OCI-LY3 (cell line): Measurements from ENCODE around the gene HINT3.

Source experiments
- H2AFZ ChIP-seq: fragments of 200-600, 300-600 bp; shearing (Covaris generic); 2 replicates; pipeline ENCODE4 v1.6.0; 2014; ENCODE audit warnings: antibody characterized with exemption, low read depth, low read length
- H3K27ac ChIP-seq: fragments of 200-600, 300-600 bp; sonication (generic); 2 replicates; pipeline ENCODE4 v1.5.1; 2014; ENCODE audit warnings: mild to moderate bottlenecking, low read length, moderate library complexity, mixed read lengths
- H3K27me3 ChIP-seq: fragments of 200-600, 300-600 bp; sonication (generic); 2 replicates; pipeline ENCODE4 v1.6.1; 2014; ENCODE audit warnings: low read depth, low read length, mixed read lengths
- H3K36me3 ChIP-seq: fragments of 200-600, 300-600 bp; sonication (generic); replicated peaks from 2 replicates; pipeline ENCODE3; 2014; ENCODE audit warnings: low read depth, low read length, mixed read lengths
- H3K4me1 ChIP-seq: fragments of 300-600, 200-600 bp; sonication (generic); 2 replicates; pipeline ENCODE4 v1.6.1; 2014; ENCODE audit warnings: low read length, mixed read lengths
- H3K4me2 ChIP-seq: fragments of 200-600, 300-600 bp; sonication (generic); 2 replicates; pipeline ENCODE4 v1.6.1; 2014; ENCODE audit warnings: low read length, mixed read lengths
- H3K4me3 ChIP-seq: fragments of 300-600, 200-600 bp; sonication (generic); 2 replicates; pipeline ENCODE4 v1.5.1; 2014; ENCODE audit warnings: antibody characterized with exemption, mild to moderate bottlenecking, low read length, moderate library complexity
- H3K79me2 ChIP-seq: fragments of 300-600, 200-600 bp; shearing (Covaris generic); 2 replicates; pipeline ENCODE4 v1.6.1; 2014; ENCODE audit warnings: mild to moderate bottlenecking, low read length, mixed read lengths
- H3K9ac ChIP-seq: fragments of 300-600, 200-600 bp; shearing (Covaris generic); 2 replicates; pipeline ENCODE4 v1.6.0; 2014; ENCODE audit warnings: mild to moderate bottlenecking, low read length, moderate library complexity
- H3K9me3 ChIP-seq: fragments of 200-600, 300-600 bp; shearing (Covaris generic); 2 replicates; pipeline ENCODE4 v1.6.1; 2014; ENCODE audit warnings: low read length, mixed read lengths; ENCODE audit not compliant: insufficient read depth
- H4K20me1 ChIP-seq: fragments of 200-600, 300-600 bp; sonication (generic); 2 replicates; pipeline ENCODE4 v1.6.1; 2016; ENCODE audit warnings: low read length, mixed read lengths; ENCODE audit not compliant: insufficient read depth
- EZH2phosphoT487 ChIP-seq: fragments of 200-600 bp; shearing (Covaris generic); IDR thresholded peaks from 2 replicates; pipeline ENCODE4 v1.6.1; 2018; ENCODE audit warnings: antibody characterized with exemption, mixed run types, low read depth
- TF ChIP-seq, protein P1 (sequence below): fragments of 200-600, 300-600 bp; sonication (generic); IDR thresholded peaks from 2 replicates; pipeline ENCODE4 v1.5.1; 2014; ENCODE audit warnings: antibody characterized with exemption, low read length, low read depth

Gene HINT3

DNA sequence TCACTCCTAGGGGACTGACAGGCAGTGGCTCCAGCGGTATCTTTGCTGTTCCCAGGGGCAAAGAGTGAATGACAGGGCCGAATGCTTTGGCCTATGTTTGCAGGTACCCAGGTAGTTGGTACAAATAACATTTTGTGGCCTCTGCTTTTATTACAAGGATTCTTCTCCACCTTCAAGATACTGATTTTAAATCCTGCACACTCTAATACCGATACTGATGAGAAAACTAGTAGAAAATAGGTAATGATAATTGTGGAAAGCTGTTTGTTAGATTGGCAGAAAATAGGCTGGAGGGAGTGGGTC is 772 bp downstream of the HINT3 start:
- H3K4me1 ChIP-seq: peaks cover 23% of the 10 kb centered on the region
- no peak overlapping the region for H3K27ac ChIP-seq
- H3K27me3 ChIP-seq: no peaks in the 10 kb centered on the region

GRCh38 chr6:125957845-125958244 is 1.3 kb downstream of the HINT3 start:
- Histone ChIP-seq H3K9me3 (no peaks in the 10 kb centered on the region), H3K27me3 (no peaks in the 10 kb centered on the region), H3K4me2 (peak overlapping the region; percentile 96), H4K20me1 (no peaks in the 10 kb centered on the region), H3K4me3 (peak overlapping the region; percentile 93), H3K36me3 (no peaks in the 10 kb centered on the region), H2AFZ (no peak overlapping the region), H3K79me2 (peaks cover 21% of the 10 kb centered on the region), H3K27ac (no peak overlapping the region), H3K9ac (peak overlapping the region; percentile 85; the same call in 1 of the 2 replicates), H3K4me1 (peaks cover 23% of the 10 kb centered on the region)
- TF ChIP-seq, protein P1, sequence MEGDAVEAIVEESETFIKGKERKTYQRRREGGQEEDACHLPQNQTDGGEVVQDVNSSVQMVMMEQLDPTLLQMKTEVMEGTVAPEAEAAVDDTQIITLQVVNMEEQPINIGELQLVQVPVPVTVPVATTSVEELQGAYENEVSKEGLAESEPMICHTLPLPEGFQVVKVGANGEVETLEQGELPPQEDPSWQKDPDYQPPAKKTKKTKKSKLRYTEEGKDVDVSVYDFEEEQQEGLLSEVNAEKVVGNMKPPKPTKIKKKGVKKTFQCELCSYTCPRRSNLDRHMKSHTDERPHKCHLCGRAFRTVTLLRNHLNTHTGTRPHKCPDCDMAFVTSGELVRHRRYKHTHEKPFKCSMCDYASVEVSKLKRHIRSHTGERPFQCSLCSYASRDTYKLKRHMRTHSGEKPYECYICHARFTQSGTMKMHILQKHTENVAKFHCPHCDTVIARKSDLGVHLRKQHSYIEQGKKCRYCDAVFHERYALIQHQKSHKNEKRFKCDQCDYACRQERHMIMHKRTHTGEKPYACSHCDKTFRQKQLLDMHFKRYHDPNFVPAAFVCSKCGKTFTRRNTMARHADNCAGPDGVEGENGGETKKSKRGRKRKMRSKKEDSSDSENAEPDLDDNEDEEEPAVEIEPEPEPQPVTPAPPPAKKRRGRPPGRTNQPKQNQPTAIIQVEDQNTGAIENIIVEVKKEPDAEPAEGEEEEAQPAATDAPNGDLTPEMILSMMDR: no peak
- no peak for TF ChIP-seq EZH2phosphoT487

More for the DNA sequence above, 772 bp downstream of the HINT3 start:
- Histone ChIP-seq H3K9ac (peak overlapping the region; percentile 85), H3K4me2 (peak overlapping the region; percentile 96), H4K20me1 (no peaks in the 10 kb centered on the region), H3K36me3 (no peaks in the 10 kb centered on the region), H3K79me2 (peaks cover 21% of the 10 kb centered on the region), H2AFZ (peak overlapping the region; percentile 77; the same call in 1 of the 2 replicates), H3K4me3 (peak overlapping the region; percentile 93), H3K9me3 (no peaks in the 10 kb centered on the region)
- TF ChIP-seq, protein P1: no peak
- TF ChIP-seq EZH2phosphoT487: no peak

DNA sequence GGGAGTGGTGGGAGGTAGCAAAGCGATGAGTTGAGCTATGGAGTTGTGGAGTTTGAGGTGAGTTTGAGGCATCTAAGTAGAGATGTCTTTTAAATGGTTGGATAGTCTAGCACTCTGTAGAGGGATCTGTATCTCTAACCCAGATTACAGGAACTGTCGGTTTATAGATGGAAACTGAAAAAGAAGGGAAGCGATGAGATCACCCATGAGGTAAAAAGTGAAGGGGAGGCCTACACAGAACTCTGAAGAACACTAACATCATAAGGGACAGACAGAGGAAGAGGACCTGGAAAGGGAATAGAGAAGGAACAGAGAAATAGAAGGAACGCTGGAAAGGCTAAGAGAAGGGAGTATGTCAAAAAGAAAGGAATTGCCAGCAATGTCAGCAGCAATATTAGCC is 2.5 kb downstream of the HINT3 start:
- Histone ChIP-seq H3K9ac (no peak overlapping the region), H4K20me1 (no peaks in the 10 kb centered on the region), H3K4me3 (no peak overlapping the region), H3K4me2 (no peak overlapping the region), H3K9me3 (no peaks in the 10 kb centered on the region), H3K27me3 (no peaks in the 10 kb centered on the region), H3K79me2 (peaks cover 21% of the 10 kb centered on the region), H3K4me1 (peaks cover 13% of the 10 kb centered on the region), H2AFZ (no peak overlapping the region), H3K27ac (no peak overlapping the region), H3K36me3 (no peaks in the 10 kb centered on the region)
- TF ChIP-seq EZH2phosphoT487: no peak
- TF ChIP-seq, protein P1: no peak

GRCh38 chr6:125961117-125961516 is 4.5 kb downstream of the HINT3 start:
- H3K4me2 ChIP-seq: no peak overlapping the region
- H3K27me3 ChIP-seq: no peaks in the 10 kb centered on the region
- no peak overlapping the region for H3K27ac ChIP-seq
- H4K20me1 ChIP-seq: no peaks in the 10 kb centered on the region
- H3K9me3 ChIP-seq: no peaks in the 10 kb centered on the region
- H3K79me2 ChIP-seq: peaks cover 21% of the 10 kb centered on the region
- no peak overlapping the region for H3K4me3 ChIP-seq
- TF ChIP-seq EZH2phosphoT487: no peak
- H3K9ac ChIP-seq: no peak overlapping the region
- no peak overlapping the region for H2AFZ ChIP-seq
- H3K36me3 ChIP-seq: no peaks in the 10 kb centered on the region
- peaks cover 8% of the 10 kb centered on the region; the same call in 1 of the 2 replicates for H3K4me1 ChIP-seq
